H9 (cell line): Measurements from ENCODE around the gene ARHGEF10L. TPM values are rescaled to one million over a fixed set of nuclear protein-coding genes. Genes with fewer than 3 reads are reported as not detected.

Experiments used
- DNase-seq: peaks from one replicate; pipeline ENCODE4 v3.0.0-alpha.2; 2017
- H2AFZ ChIP-seq: one replicate; pipeline ENCODE4 v1.6.1; 2013; ENCODE audit warnings: mild to moderate bottlenecking, low read length, control low read depth, moderate library complexity
- H2AK5ac ChIP-seq: 2 replicates; pipeline ENCODE4 v1.6.1; 2013; ENCODE audit warnings: low read length, control low read depth, mixed read lengths; ENCODE audit not compliant: insufficient read length
- H2BK120ac ChIP-seq: one replicate; pipeline ENCODE4 v1.6.1; 2013; ENCODE audit warnings: low read depth, mild to moderate bottlenecking, low read length, control low read depth, inconsistent platforms; ENCODE audit not compliant: poor library complexity, severe bottlenecking
- H2BK12ac ChIP-seq: 2 replicates; pipeline ENCODE4 v1.6.1; 2013; ENCODE audit warnings: low read length, control low read depth, mixed read lengths, low read depth; ENCODE audit not compliant: insufficient read length
- H2BK15ac ChIP-seq: 2 replicates; pipeline ENCODE4 v1.6.1; 2013; ENCODE audit warnings: low read depth, low read length, control low read depth
- H2BK20ac ChIP-seq: one replicate; pipeline ENCODE4 v1.6.1; 2013; ENCODE audit warnings: low read depth, mild to moderate bottlenecking, low read length, control low read depth, inconsistent platforms; ENCODE audit not compliant: poor library complexity, severe bottlenecking
- H2BK5ac ChIP-seq: 2 replicates; pipeline ENCODE4 v1.6.1; 2013; ENCODE audit warnings: low read length, control low read depth, mixed read lengths; ENCODE audit not compliant: insufficient read length
- H3K14ac ChIP-seq: 2 replicates; pipeline ENCODE4 v1.6.1; 2013; ENCODE audit warnings: low read length, control low read depth; ENCODE audit not compliant: insufficient read depth
- H3K18ac ChIP-seq: 2 replicates; pipeline ENCODE4 v1.6.1; 2013; ENCODE audit warnings: low read depth, mild to moderate bottlenecking, mixed read lengths, low read length, control low read depth; ENCODE audit not compliant: insufficient read length
- H3K23ac ChIP-seq: 2 replicates; pipeline ENCODE4 v1.6.1; 2013; ENCODE audit warnings: low read length, control low read depth, mixed read lengths, low read depth; ENCODE audit not compliant: insufficient read length
- H3K23me2 ChIP-seq: 2 replicates; pipeline ENCODE4 v1.6.1; 2013; ENCODE audit warnings: low read depth, mild to moderate bottlenecking, mixed read lengths, low read length, control low read depth; ENCODE audit not compliant: insufficient read length, poor library complexity, severe bottlenecking
- H3K27ac ChIP-seq: 2 replicates; pipeline ENCODE4 v1.5.1; 2013; ENCODE audit warnings: low read length, control low read depth, mixed read lengths, low read depth; ENCODE audit not compliant: insufficient read length
- H3K27me3 ChIP-seq: 2 replicates; pipeline ENCODE4 v1.6.1; 2013; ENCODE audit warnings: low read length, control low read depth, inconsistent platforms; ENCODE audit not compliant: insufficient read depth
- H3K4ac ChIP-seq: 2 replicates; pipeline ENCODE4 v1.6.1; 2013; ENCODE audit warnings: low read depth, mild to moderate bottlenecking, control low read depth, inconsistent platforms, low read length, moderate library complexity
- H3K4me1 ChIP-seq: 2 replicates; pipeline ENCODE4 v1.6.1; 2013; ENCODE audit warnings: low read length, control low read depth, inconsistent platforms; ENCODE audit not compliant: insufficient read depth
- H3K4me2 ChIP-seq: 2 replicates; pipeline ENCODE4 v1.6.1; 2013; ENCODE audit warnings: low read length, control low read depth, mixed read lengths; ENCODE audit not compliant: insufficient read length, insufficient read depth
- H3K56ac ChIP-seq: 2 replicates; pipeline ENCODE4 v1.6.1; 2013; ENCODE audit warnings: low read depth, mild to moderate bottlenecking, mixed read lengths, low read length, control low read depth; ENCODE audit not compliant: insufficient read length
- H3K79me1 ChIP-seq: 2 replicates; pipeline ENCODE4 v1.6.1; 2013; ENCODE audit warnings: low read depth, mild to moderate bottlenecking, moderate library complexity, low read length, control low read depth, inconsistent platforms; ENCODE audit not compliant: insufficient read depth, poor library complexity, severe bottlenecking
- H3K79me2 ChIP-seq: 2 replicates; pipeline ENCODE4 v1.6.1; 2013; ENCODE audit warnings: low read length, control low read depth, inconsistent platforms; ENCODE audit not compliant: insufficient read depth
- H3K9ac ChIP-seq: 2 replicates; pipeline ENCODE4 v1.6.1; 2013; ENCODE audit warnings: low read length, control low read depth, mixed read lengths; ENCODE audit not compliant: insufficient read length; ENCODE audit errors: extremely low read depth
- H3K9me3 ChIP-seq: one replicate; pipeline ENCODE4 v1.6.1; 2013; ENCODE audit warnings: low read depth, low read length, inconsistent platforms; ENCODE audit not compliant: control insufficient read depth
- H3T11ph ChIP-seq: one replicate; pipeline ENCODE4 v1.6.1; 2013; ENCODE audit warnings: mild to moderate bottlenecking, low read length, control low read depth, inconsistent platforms
- H4K20me1 ChIP-seq: one replicate; pipeline ENCODE4 v1.6.1; 2013; ENCODE audit not compliant: control insufficient read depth, insufficient read length, insufficient read depth
- H4K5ac ChIP-seq: 2 replicates; pipeline ENCODE4 v1.6.1; 2013; ENCODE audit warnings: low read depth, mild to moderate bottlenecking, mixed read lengths, low read length, control low read depth; ENCODE audit not compliant: insufficient read length
- H4K8ac ChIP-seq: replicated peaks from 2 replicates; pipeline ENCODE4 v1.6.1; 2013; ENCODE audit warnings: low read length, control low read depth, mixed read lengths, low read depth; ENCODE audit not compliant: insufficient read length
- H4K91ac ChIP-seq: 2 replicates; pipeline ENCODE4 v1.6.1; 2013; ENCODE audit warnings: low read depth, mild to moderate bottlenecking, moderate library complexity, mixed read lengths, low read length, control low read depth; ENCODE audit not compliant: insufficient read length
- H3K27ac Mint-ChIP-seq, 3 experiments: 2 replicates in 2 of 3; 3 replicates in 1 of 3; pipeline ENCODE4 v1.8.0; 2020 to 2021; ENCODE audit warnings: mixed read lengths in 3 of 3, mild to moderate bottlenecking in 1 of 3, moderate library complexity in 1 of 3
- H3K27me3 Mint-ChIP-seq: 2 replicates; pipeline ENCODE4 v1.8.0; 2021; ENCODE audit warnings: low read depth, mild to moderate bottlenecking, moderate library complexity, mixed read lengths
- H3K36me3 Mint-ChIP-seq, 3 experiments: 2 replicates in 2 of 3; 3 replicates in 1 of 3; pipeline ENCODE4 v1.8.0; 2020 to 2021; ENCODE audit warnings: low read depth in 3 of 3, mixed read lengths in 3 of 3; ENCODE audit not compliant: insufficient read depth in 1 of 3
- H3K4me1 Mint-ChIP-seq, 2 experiments: 2 replicates each; pipeline ENCODE4 v1.8.0; 2020; ENCODE audit warnings: mixed read lengths in 2 of 2
- H3K4me3 Mint-ChIP-seq, 2 experiments: 2 replicates in 1 of 2; 3 replicates in 1 of 2; pipeline ENCODE4 v1.8.0; 2020 to 2021; ENCODE audit warnings: mild to moderate bottlenecking in 2 of 2, mixed read lengths in 2 of 2, moderate library complexity in 1 of 2
- H3K9me3 Mint-ChIP-seq, 2 experiments: 2 replicates in 1 of 2; 3 replicates in 1 of 2; pipeline ENCODE4 v1.8.0; 2020; ENCODE audit warnings: mild to moderate bottlenecking in 2 of 2, mixed read lengths in 2 of 2, moderate library complexity in 1 of 2
- WGBS: extraction: QIAGEN DNeasy Blood & Tissue Kit; methylation state at CpG from one replicate; pipeline ENCODE4 v1.1.7; 2013; ENCODE audit warnings: missing lambda C conversion rate, low lambda C conversion rate, mixed read lengths; ENCODE audit not compliant: insufficient read length; ENCODE audit errors: extremely low coverage; 5-methylcytosine and 5-hydroxymethylcytosine counted together
- total RNA-seq: library from RNA; stranded (reverse); gene quantifications from 2 replicates; pipeline ENCODE4 v1.2.1, GENCODE V29; 2021
- TF ChIP-seq, protein P1 (sequence below): fragments of 200-600 bp; sonication (generic); conservative IDR thresholded peaks from 3 replicates; pipeline ENCODE4 v1.8.0; 2021; ENCODE audit warnings: antibody characterized with exemption, mild to moderate bottlenecking

The ARHGEF10L gene
- total RNA-seq, 1 experiment from 2014 or later, result 20.2 TPM

DNA sequence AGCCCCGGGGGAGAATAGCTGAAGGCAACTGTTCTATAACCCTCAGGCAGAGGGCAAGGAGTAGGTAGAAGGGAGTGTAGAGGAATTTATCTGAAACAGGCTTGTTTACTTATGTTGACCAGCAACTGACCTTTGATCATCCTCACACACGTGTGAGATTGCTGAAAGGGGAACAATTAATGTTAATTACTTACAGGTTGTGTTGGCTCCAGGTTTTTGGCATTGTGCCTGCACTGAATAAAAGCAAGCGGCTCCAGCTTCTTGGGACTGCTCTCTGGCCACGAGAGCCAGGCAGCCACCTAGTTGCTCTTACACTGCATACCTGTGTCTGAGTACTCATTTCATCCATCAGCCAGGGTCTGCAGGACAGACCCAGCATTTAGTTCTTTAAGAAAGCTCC lies 41.3 kb upstream of the ARHGEF10L start:
- no peak overlapping the region for H2BK12ac ChIP-seq
- no peak overlapping the region for H3K4me3 Mint-ChIP-seq

More for the DNA sequence above, 41.3 kb upstream of the ARHGEF10L start:
- no peak for DNase-seq
- Histone ChIP-seq H4K8ac (no peak overlapping the region), H4K5ac (no peak overlapping the region), H3K23me2 (no peaks in the 10 kb centered on the region), H3K27me3 (no peaks in the 10 kb centered on the region), H2BK5ac (no peak overlapping the region), H3K79me1 (no peaks in the 10 kb centered on the region), H3K23ac (no peak overlapping the region), H3K56ac (no peak overlapping the region), H2AFZ (no peak overlapping the region), H3K9me3 (no peaks in the 10 kb centered on the region), H3K4ac (no peak overlapping the region), H2BK15ac (no peak overlapping the region), H3K4me1 (no peaks in the 10 kb centered on the region), H2BK120ac (no peak overlapping the region), H3K14ac (no peak overlapping the region), H3K18ac (no peak overlapping the region), H4K20me1 (no peaks in the 10 kb centered on the region), H3K27ac (no peak overlapping the region), H3K9ac (no peak overlapping the region), H3T11ph (no peak overlapping the region), H2AK5ac (no peak overlapping the region), H4K91ac (no peak overlapping the region), H3K79me2 (no peaks in the 10 kb centered on the region), H3K4me2 (no peak overlapping the region), H2BK20ac (no peak overlapping the region)
- TF ChIP-seq, protein P1, sequence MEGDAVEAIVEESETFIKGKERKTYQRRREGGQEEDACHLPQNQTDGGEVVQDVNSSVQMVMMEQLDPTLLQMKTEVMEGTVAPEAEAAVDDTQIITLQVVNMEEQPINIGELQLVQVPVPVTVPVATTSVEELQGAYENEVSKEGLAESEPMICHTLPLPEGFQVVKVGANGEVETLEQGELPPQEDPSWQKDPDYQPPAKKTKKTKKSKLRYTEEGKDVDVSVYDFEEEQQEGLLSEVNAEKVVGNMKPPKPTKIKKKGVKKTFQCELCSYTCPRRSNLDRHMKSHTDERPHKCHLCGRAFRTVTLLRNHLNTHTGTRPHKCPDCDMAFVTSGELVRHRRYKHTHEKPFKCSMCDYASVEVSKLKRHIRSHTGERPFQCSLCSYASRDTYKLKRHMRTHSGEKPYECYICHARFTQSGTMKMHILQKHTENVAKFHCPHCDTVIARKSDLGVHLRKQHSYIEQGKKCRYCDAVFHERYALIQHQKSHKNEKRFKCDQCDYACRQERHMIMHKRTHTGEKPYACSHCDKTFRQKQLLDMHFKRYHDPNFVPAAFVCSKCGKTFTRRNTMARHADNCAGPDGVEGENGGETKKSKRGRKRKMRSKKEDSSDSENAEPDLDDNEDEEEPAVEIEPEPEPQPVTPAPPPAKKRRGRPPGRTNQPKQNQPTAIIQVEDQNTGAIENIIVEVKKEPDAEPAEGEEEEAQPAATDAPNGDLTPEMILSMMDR, result no peak
- no CpG with 5 or more reads among the region's 4 CpGs for WGBS
- H3K27me3 Mint-ChIP-seq, result peaks cover 5% of the 10 kb centered on the region; the same call in 1 of the 2 replicates
- peaks cover 15 to 17% of the 10 kb centered on the region in 2 experiments; a peak in 4 of 5 replicates for H3K9me3 Mint-ChIP-seq
- no peak overlapping the region for H3K27ac Mint-ChIP-seq
- H3K4me1 Mint-ChIP-seq, result peaks cover 11 to 12% of the 10 kb centered on the region in 2 experiments
- H3K36me3 Mint-ChIP-seq, result peaks cover 2 to 5% (median 5%) of the 10 kb centered on the region in 3 experiments; a peak in 3 of 7 replicates
